ENCODE measurements around the gene APOB.

The APOB gene

DNA sequence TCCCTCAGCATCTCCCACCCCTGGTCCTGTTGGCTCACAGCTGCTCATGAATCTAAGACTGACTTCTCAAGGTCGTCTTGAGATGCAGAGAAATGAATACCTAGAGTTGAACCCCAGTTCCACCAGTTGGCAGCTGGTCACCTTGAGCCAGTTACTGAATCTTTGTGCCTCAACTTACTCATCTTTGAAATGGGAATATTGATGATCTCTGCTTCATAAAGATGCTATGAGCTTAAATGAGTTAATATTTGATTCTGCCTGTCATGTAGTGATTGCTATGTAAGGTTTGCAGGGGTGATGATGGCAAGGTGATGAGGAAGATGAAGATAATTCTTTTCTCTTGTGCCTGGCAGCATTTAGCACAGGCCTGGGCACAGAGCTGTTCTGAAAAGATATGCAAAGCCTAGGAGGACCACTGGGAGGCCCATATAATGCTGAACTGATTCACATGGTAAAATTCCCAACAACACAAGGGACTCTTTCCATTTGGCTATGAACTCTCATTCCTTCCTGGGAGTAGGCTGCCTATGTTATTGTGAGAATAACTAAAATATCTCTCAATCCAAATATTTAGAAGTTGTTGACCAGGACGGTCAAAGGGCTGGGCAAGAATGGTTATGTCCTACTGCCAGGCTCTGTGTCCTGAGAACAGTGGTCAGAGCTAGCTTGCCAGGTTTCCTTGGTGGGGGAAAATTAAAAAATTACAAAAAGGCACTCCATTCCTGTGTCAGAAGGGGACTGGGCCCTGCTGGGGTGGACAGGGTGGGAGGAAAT lies 70.9 kb downstream of the APOB start:
- no peak for DNase-seq (ENCODE audit: low read depth)

- no peak for DNase-seq (ENCODE audit: low read depth)
Observed at GRCh38 chr2:20972110-20972509, 71.8 kb downstream of the APOB start.

- no peak for DNase-seq (ENCODE audit: low read depth)
Observed at GRCh38 chr2:20970068-20970467, 73.8 kb downstream of the APOB start.

- DNase-seq (ENCODE audit: low read depth): no peak
Observed at GRCh38 chr2:20966061-20966595, 77.7 kb downstream of the APOB start.

DNA sequence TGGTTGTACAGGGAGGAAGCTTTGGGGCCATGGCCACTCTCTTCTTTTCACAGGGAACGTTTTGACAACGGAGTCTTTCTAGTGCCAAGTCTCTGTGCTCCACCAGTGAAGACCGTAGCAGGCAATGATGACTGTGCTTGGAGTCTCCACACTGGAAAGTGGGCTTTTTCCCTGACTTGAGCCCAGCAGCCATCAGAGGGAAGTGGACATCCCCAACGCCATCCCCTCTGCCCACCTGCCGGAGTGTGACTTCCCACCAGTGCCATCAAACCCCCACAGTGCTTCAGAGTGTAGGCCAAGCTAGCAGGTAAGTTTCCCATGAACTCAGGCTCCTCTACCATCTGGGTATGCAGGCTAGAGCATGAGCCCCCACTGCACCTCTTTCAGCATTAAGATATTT lies 78.7 kb downstream of the APOB start:
- DNase-seq (ENCODE audit: low read depth): no peak

GRCh38 chr2:20963867-20964266 lies 80.0 kb downstream of the APOB start:
- no peak for DNase-seq (ENCODE audit: low read depth)

- DNase-seq (ENCODE audit: low read depth): peak; percentile 22
Observed at GRCh38 chr2:20962939-20963557, 80.8 kb downstream of the APOB start.

- no peak for DNase-seq (ENCODE audit: low read depth)
Observed at GRCh38 chr2:20961858-20962257, 82.0 kb downstream of the APOB start.

DNA sequence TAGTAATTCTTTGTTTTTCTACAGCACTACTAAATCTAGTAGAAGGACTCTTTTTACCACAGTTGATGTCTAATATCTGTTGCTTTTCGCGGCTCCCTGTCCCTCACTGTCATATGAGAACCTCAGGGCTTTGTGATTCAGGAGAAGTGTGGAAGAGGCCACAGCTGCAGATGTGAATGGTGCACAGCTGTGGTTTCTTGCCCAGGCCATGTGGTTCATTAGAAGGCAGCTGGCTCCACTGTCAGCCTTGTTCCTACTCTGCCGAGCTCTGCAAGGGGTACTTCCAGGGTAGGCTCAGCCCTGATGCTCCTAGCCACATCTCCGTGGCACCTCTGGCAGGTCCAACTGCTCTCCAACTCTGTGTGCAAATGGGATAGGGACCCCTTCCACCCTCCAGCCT lies 83.9 kb downstream of the APOB start:
- DNase-seq (ENCODE audit: low read depth): no peak

GRCh38 chr2:20959252-20959651 lies 84.6 kb downstream of the APOB start:
- no peak for DNase-seq (ENCODE audit: low read depth)

DNA sequence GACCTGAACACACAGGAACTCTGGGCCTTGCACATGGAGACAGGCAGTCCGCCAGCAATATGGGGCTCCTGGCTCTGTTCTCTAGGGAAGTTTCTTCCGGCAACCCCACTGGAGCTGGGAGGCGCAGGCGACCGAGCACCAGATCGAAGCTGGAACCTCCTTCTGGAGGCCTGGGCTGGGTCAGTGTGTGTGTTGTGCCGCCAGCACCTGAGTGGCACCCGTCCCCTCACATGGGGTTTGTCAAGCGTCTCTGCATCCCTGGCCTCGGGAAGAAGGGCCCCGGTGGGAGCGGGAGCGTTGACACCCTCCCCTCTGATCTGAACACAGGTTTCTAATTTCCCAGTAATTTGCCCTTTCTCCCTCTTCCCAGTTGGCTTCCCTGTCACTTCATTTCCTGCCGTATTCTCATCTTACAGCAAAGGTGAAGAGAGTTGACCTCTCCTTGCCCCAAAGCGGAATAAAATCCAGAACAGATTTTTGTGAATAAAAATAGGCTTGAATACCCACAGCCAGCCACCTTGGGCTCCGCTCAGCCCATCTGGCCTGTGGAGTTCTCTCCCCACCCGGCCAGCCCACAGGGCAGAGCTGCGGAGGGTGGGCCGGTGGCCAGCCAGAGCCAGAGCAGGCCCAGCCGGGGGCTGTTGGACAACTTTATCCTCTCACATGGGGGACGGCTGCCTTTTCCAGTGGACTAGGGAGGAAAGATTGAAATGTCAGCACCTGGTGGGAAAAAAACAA lies 85.9 kb downstream of the APOB start:
- DNase-seq (ENCODE audit: low read depth): no peak

DNA sequence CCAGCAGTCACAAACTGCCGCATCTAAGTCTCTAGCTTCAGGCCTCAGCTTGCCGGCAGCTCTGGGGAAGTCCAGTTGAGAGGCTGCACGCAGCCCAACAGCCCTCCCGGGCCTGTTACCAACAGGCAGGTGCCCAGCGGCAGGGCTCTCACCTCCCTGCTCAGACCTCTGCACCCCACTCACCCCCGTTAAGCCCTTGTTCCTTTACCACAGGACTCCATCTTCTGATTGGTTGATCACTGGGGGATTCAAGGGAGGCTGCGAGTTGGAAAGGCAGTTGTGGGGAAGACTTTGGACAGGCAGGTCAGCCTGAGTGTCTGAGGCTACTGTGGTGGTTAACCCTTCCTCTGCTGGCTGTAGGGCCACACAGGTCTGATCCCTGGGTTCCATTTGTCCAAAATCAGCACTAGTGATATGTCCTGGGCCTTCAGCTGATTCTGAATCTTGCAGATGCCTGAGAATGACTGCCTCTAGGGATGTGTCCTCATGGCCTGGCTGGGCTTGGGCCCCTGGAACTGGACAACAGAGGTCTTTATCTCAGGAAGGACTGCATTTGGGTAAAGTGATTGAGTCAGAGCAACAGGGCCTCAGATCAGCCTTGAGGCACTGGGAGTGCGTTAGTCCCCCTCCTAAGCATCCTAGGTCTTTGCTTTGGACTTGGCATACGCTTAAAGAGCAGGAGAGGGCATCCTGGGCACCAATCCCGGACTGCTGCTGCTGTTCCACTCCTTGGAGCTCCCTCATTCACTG lies 88.4 kb downstream of the APOB start:
- DNase-seq (ENCODE audit: low read depth): no peak

- no peak for DNase-seq (ENCODE audit: low read depth)
Observed at GRCh38 chr2:20953146-20953824, 90.6 kb downstream of the APOB start.
